ENCODE results near the gene PWP1.
"Not testable (repeated sequence)": the region's sequence is repeated elsewhere in the genome, so short reads cannot be mapped to it uniquely, and the experiment has no call there.

- not testable (repeated sequence) for TF ChIP-seq HDGF (IDR thresholded peaks at IDR 0.05; ENCODE audit: borderline replicate concordance); FOXM1 (IDR thresholded peaks at IDR 0.05; ENCODE audit: borderline replicate concordance); FOXA1 (IDR thresholded peaks at IDR 0.05); L3MBTL2 (conservative IDR thresholded peaks at IDR 0.05); TARDBP (IDR thresholded peaks at IDR 0.05); CTBP1 (IDR thresholded peaks at IDR 0.05; ENCODE audit: borderline replicate concordance)
Measured at GRCh38 chr12:107695772-107696171, 10.2 kb downstream of the PWP1 start.

Measured in HEK293T (cell line).